ENCODE data around the gene IFNA21. TPM values are rescaled to one million over a fixed set of nuclear protein-coding genes. Genes with fewer than 3 reads are reported as not detected.
"Not testable (repeated sequence)": the region's sequence is repeated elsewhere in the genome, so short reads cannot be mapped to it uniquely, and the experiment has no call there.

IFNA21 gene
- total and polyA plus RNA-seq, 2 of the 4 experiments (the other 2 are of a cell fraction): not detected

DNA sequence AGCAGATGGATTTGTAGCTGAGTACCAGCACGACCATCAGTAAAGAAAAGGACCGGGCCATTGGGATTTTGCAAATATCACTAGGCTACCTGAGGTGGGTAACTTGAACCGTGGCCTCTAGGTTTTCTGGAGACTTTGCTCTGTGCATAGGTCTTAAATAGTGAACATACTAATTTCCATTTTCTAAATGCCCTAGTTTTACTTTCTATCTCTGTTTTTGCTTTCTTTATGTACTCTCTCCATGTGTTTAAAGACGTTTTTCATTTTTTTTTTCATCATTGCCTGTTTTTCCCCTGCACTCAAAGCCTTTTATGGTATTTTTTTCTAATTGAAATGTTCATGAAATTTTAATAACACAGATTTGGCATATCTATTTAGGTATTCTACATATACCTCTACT, 35.6 kb upstream of the IFNA21 start, which contains the start of gene IFNA7:
IFNA7 (minus strand) TSS at position 101 of the 400 bp plus-strand sequence; CDS start at position 61, 40 bp downstream.
- dilution Hi-C loops (cut with HindIII; ENCODE audit: low sequenced_read_pairs, unreplicated experiment): not testable (repeated sequence)
- CTCF ChIA-PET: interaction anchor here (1.0 kb wide), 2 partner anchors 117 to 264 kb away, joined by 3 to 6 read pairs; no protein-coding TSS in a partner anchor

More for the DNA sequence above, 35.6 kb upstream of the IFNA21 start, which contains the start of gene IFNA7:
- H3K4me1 ChIP-seq (ENCODE audit: control insufficient read depth, insufficient read depth, low read length); H3K4me2 ChIP-seq (ENCODE audit: low read depth, low read length); H3K4me3 ChIP-seq (ENCODE audit: insufficient read depth, low read depth, low read length); H3K56ac ChIP-seq (ENCODE audit: extremely low read depth, insufficient read depth, low read length); H3K23ac ChIP-seq (ENCODE audit: low read depth, low read length); H2AK9ac ChIP-seq (replicated peaks; ENCODE audit: low read depth, low read length, poor library complexity); H2BK120ac ChIP-seq (ENCODE audit: low read depth, low read length); H2BK15ac ChIP-seq (ENCODE audit: low read depth, low read length); H4K91ac ChIP-seq (ENCODE audit: insufficient read depth, low read depth, low read length); H2AFZ ChIP-seq (replicated peaks; ENCODE audit: low read length, poor library complexity); H4K20me1 ChIP-seq (ENCODE audit: insufficient read depth, low read length); H3K9ac ChIP-seq (ENCODE audit: low read depth, low read length); H3K27me3 ChIP-seq (ENCODE audit: control insufficient read depth, insufficient read depth, low read length); H3K14ac ChIP-seq (replicated peaks; ENCODE audit: low read depth, low read length); H3K18ac ChIP-seq (ENCODE audit: low read depth, low read length); H3K27ac ChIP-seq (ENCODE audit: insufficient read depth, low read length); ATAC-seq (ENCODE audit: low read depth); H2BK5ac ChIP-seq (ENCODE audit: low read depth, low read length, poor library complexity, severe bottlenecking); H4K8ac ChIP-seq (ENCODE audit: low read depth in 2 of 2, low read length in 2 of 2); intact Hi-C loops (cut with micrococcal nuclease); H2BK20ac ChIP-seq (ENCODE audit: low read depth, low read length); H3K36me3 ChIP-seq (ENCODE audit: control insufficient read depth, insufficient read depth, low read length); H3K9me1 ChIP-seq (ENCODE audit: insufficient read depth, low read length); H2AK5ac ChIP-seq (ENCODE audit: low read depth, low read length); H3K4ac ChIP-seq (ENCODE audit: low read depth, low read length); BruUV-seq (replicated peaks); DNase-seq; H3K9me3 ChIP-seq (ENCODE audit: control insufficient read depth, insufficient read depth, low read length); H3K79me1 ChIP-seq (ENCODE audit: low read depth in 1 of 2, low read length in 2 of 2); H4K5ac ChIP-seq (ENCODE audit: low read depth, low read length): not testable (repeated sequence)
- no CpG with 5 or more reads among the region's 4 CpGs for WGBS, 2 experiments (ENCODE audit: extremely low coverage in 2 of 2, insufficient read length in 1 of 2)
- in situ Hi-C loops (cut with MboI; ENCODE audit: low sequenced_read_pairs): loop anchor here (25.0 kb wide), 1 partner anchor 585 kb away; no protein-coding TSS in a partner anchor
- POLR2A ChIA-PET (ENCODE audit: unreplicated experiment): interaction anchor here (0.6 kb wide), 1 partner anchor 234 kb away, joined by 3 read pairs; no protein-coding TSS in a partner anchor
